ENCODE results near the gene ATF2. TPM values are rescaled to one million over a fixed set of nuclear protein-coding genes. Genes with fewer than 3 reads are reported as not detected.
A peak's percentile ranks its signal among the peaks of the same experiment; 100 is the strongest.

The ATF2 gene
- total and polyA plus RNA-seq, 2 experiments from 2014 or later, result 23.0 to 53.5 TPM

MicroRNAs within 50 kb of the gene (microRNA counts, 767-probe panel; counts per million panel counts)
- not detected for microRNA hsa-miR-933

Small RNAs within 50 kb of the gene (microRNA-seq; reads per million reads assigned to microRNA genes)
- gene MIR933, result 5.4 reads per million, percentile 11 among the genes with 10 or more reads in this experiment

Small RNAs within 50 kb of the gene (small RNA-seq; reads per million reads assigned to genes)
- gene MIR933 (0.28 reads per million), gene RF02271 (not detected), gene RNU6-1290P (not detected), gene RNU6-763P (not detected)

Other genes starting within 250 kb of the ATF2 start
- gene CHN1, start 162.8 kb downstream of the ATF2 start, total RNA-seq, result 19.2 and 29.0 TPM in 2 replicates
- 23.0 and 26.5 TPM in 2 replicates for gene CHN1, start 162.8 kb downstream of the ATF2 start, polyA plus RNA-seq
- 281 and 286 TPM in 2 replicates for gene ATP5MC3, start 13.5 kb upstream of the ATF2 start, total RNA-seq
- 529 and 563 TPM in 2 replicates for gene ATP5MC3, start 13.5 kb upstream of the ATF2 start, polyA plus RNA-seq